C4-2B (cell line): Measurements from ENCODE around the gene LCE1F.

Source experiments
- H3K27ac ChIP-seq: fragments of 450-650 bp; 2 replicates; pipeline ENCODE4 v1.5.1; 2017
- ZFX ChIP-seq: fragments of 450-650 bp; IDR thresholded peaks from 2 replicates; pipeline ENCODE4 v1.6.1; 2017
- TF ChIP-seq, protein P1 (sequence below): fragments of 450-650 bp; conservative IDR thresholded peaks from 2 replicates; pipeline ENCODE4 v1.5.1; 2017; ENCODE audit warnings: mild to moderate bottlenecking

Gene LCE1F

DNA sequence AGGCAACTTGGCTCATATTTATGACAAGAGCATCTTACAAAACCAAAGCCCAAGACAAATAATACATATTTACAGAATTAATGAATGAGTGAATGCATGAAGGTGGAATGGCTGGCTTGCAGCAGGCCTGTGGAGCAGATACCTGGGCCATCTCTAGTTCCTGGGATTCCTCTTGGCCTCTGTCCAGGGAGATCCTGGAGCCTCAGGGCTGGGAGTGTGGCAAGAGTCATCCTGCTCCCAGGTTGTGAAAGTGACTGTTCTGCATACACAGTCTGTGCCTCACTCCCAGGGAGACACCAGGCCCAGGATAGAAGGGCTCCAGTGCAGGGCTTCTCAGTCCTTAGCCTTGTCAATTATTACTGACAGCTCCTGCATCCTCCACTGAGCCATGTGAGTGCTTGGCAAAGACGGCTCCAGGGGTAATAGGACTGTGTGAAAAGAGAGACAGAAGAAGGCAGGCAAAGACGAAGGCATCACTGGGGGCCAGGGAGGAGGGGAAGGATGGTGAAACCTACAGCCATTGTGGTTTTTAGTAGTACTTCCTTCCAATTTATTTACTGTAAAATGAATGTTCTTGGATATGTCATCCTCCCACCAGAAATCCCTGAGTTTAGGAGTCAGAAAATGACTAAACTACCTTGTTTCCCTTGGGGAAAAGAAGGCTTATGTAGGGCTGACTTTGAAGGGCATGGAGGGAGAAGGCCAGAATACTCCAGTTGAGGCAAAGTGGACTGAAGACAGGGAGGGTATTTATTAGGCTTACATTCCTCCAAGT, 31.4 kb upstream of the LCE1F start:
- TF ChIP-seq, protein P1, sequence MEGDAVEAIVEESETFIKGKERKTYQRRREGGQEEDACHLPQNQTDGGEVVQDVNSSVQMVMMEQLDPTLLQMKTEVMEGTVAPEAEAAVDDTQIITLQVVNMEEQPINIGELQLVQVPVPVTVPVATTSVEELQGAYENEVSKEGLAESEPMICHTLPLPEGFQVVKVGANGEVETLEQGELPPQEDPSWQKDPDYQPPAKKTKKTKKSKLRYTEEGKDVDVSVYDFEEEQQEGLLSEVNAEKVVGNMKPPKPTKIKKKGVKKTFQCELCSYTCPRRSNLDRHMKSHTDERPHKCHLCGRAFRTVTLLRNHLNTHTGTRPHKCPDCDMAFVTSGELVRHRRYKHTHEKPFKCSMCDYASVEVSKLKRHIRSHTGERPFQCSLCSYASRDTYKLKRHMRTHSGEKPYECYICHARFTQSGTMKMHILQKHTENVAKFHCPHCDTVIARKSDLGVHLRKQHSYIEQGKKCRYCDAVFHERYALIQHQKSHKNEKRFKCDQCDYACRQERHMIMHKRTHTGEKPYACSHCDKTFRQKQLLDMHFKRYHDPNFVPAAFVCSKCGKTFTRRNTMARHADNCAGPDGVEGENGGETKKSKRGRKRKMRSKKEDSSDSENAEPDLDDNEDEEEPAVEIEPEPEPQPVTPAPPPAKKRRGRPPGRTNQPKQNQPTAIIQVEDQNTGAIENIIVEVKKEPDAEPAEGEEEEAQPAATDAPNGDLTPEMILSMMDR: no peak
- no peak for TF ChIP-seq ZFX
- no peak overlapping the region for H3K27ac ChIP-seq

DNA sequence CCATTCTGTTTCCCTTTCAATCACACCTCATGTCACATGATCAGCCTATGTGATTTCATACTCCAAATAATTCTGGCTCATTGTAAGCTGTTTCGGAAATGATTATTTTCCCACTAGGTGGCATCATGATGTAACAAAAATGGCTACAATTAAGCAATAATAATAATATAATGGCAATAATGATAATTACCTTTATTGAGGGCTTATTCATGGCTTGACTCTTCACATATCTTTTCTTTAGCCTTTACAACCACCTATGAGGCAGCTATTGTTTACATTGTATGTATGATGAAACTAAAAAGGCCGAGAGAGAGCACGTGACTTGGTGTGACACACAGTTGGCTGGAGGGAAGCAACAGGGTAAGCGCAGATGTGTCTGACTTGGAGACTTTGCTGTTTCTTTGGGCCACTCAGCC, 29.6 kb upstream of the LCE1F start:
- TF ChIP-seq, protein P1: peak; percentile 43
- TF ChIP-seq ZFX: no peak
- no peak overlapping the region for H3K27ac ChIP-seq

DNA sequence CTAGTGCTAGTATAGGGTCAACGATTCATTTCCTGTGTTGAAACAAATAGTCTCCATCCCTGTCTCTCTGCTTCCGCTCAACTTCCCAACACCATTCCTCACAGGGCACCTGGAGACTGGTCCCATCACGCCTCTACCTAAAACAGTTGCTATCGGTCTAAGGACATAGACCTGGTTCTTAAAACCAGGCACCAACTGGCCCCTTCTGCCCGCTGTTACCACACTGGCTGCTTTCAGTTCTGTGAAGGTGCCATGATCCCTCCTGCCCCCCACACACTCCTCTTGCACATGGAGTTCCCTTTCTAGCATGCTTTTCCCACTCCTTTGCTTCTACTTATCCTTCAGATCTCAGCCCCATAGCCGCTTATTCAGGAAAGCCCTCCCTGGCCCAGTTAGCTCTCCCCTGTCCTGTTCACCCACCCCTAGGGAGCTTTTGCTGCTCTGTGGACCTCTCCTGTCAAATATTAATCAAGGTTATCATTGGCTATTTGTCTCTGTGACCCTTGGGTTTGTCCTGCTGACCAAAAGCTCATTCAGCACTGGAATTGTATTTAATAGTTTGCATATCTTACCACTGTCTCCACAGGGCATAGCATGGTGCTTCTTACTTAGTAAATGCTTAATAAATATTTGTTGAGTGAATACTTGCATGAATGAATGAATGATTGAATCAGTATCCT, 29.0 kb upstream of the LCE1F start:
- no peak for TF ChIP-seq ZFX
- TF ChIP-seq, protein P1: no peak
- no peak overlapping the region for H3K27ac ChIP-seq

DNA sequence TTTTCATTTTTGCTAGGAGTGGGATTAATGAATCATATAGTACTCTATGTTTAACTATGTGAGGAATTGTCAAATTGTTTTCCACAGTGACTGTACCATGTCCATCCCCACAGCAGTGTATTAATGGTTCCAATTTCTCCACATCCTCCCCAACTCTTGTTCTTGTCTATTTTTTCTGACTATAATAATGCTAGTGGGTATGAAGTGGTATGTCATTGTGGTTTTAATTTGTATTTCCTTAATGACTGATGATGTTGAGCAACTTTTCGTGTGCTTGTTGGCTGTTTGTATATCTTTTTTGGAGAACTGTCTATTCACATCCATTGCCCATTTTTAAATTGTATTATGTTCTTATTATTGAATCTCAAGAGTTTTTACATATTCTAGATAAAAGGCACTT, 27.1 kb upstream of the LCE1F start:
- TF ChIP-seq, protein P1: no peak
- no peak for TF ChIP-seq ZFX
- H3K27ac ChIP-seq: no peak overlapping the region

DNA sequence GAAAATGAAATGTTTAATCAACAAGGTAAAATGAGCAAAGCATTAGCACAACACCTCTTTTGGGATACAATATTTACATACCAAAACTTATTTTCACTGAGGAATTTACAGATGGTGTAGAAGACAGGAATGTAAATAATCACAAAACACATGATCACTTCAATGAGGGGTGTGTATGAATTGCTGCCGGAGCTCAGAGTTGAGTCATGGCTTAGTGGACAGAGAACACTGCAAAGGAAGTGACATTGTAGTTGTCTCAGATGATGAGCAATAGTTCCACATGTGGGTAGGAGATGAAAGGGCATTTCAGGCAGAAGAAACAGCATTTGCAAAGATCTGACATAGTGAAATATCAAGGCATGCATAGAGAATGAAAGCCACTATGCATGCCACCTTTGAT, 22.7 kb upstream of the LCE1F start:
- H3K27ac ChIP-seq: no peak overlapping the region
- TF ChIP-seq ZFX: no peak
- TF ChIP-seq, protein P1: no peak

DNA sequence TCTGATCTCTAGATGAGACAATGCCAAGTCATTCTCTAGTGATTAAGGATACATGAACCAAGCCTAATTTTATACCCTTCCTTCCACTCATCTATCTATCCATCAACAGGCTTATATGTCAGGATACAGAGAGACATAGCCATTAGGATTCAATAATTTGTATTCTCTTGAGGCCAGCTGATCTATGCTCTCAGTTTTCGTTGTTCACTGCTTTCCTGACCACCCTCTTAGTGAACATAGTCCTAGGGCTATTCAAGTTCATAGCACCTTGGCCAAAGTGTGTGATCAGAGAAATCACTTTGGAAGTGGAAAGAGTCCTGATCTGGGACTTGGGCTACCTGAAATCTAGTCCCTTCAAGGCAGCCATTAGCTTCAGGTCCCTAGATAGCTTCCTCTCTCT, 21.4 kb upstream of the LCE1F start:
- TF ChIP-seq, protein P1: no peak
- no peak for TF ChIP-seq ZFX
- no peak overlapping the region for H3K27ac ChIP-seq

DNA sequence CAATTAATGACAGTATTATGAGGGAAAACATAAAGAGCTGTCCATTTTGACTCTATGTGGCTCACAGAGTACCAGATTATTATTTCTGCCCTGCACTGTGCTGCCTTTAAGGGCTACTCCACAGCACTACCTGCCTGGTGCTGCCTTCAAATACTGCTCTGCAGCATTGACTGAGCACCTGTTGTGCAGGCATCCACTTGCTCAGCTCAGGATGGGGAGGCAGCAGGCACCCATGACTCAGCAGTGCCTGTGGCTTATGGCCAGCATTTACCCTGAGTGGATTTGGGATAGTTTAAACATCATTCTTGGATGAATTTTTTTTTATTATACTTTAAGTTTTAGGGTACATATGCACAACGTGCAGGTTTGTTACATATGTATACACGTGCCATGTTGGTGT, 18.1 kb upstream of the LCE1F start:
- TF ChIP-seq ZFX: no peak
- TF ChIP-seq, protein P1: no peak
- no peak overlapping the region for H3K27ac ChIP-seq
